Epithelial cell of prostate (primary cell): ENCODE measurements around the gene SEPTIN14.
A peak's percentile ranks its signal among the peaks of the same experiment; 100 is the strongest.
"Not testable (repeated sequence)": the region's sequence is repeated elsewhere in the genome, so short reads cannot be mapped to it uniquely, and the experiment has no call there.

Experiments used
- DNase-seq: peaks from one replicate; pipeline ENCODE4 v3.0.0-alpha.2; 2011; ENCODE audit warnings: low read depth, low spot score
- H3K27ac ChIP-seq: fragments of 450-650 bp; 2 replicates; pipeline ENCODE4 v1.5.1; 2017; ENCODE audit warnings: mild to moderate bottlenecking

The SEPTIN14 gene

DNA sequence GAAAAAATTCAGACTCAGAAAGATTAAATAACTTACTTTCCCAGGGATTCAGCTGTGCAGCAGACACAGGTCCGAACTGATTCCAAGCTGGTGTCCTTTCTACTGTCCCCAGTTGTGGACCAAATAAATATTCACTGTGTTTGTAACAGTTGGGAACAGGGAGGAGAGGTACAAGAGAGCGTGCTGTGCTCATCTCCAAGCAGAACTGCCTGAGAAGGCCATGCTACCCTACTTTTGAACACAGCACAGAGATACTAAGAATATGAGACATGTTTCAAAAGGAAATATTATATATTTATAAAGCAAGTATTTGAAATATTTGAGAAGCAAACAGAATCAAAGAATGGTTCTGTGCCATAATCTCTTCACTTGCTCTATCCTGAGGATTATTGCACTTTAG, at the start of gene SEPTIN14:
TSS of gene SEPTIN14 (minus strand) at position 101 of the 400 bp plus-strand sequence. CDS start 756 bp downstream, outside the sequence.
- not testable (repeated sequence) for H3K27ac ChIP-seq, DNase-seq

DNA sequence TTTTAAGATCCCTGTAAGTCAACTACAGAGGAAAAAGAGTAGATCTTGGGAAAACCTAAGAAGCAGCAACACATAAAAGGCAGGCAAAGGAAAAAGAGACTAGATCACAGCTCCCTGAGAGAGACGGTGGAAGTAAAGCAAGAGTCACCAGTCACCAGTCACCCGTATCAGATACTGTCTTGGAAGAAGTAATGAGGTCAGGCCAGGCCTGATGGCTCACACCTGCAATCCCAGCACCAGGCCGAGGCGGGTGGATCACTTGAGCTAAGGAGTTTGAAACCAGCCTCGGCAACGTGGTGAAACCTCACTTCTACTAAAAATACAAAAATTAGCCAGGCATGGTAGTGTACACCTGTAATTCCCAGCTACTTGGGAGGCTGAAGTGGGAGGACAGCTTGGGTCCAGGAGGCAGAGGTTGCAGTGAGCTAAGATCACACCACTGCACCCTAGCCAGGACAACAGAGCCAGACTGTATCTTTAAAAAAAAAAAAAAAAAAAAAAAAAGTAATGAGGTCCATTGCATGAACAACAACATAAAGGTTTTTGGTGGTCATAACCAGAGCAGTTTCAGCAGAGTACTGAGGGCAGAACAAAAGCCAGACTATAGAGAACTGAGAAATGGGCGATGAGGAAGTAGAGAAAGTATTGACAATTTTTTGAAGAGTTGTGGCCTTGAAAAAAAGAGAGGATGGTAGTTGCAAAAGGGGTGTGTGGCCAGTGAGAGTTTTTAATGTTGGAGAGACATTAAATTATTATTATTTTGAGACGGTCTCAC, 41.6 kb upstream of the SEPTIN14 start:
- no peak for DNase-seq
- H3K27ac ChIP-seq = no peak overlapping the region

DNA sequence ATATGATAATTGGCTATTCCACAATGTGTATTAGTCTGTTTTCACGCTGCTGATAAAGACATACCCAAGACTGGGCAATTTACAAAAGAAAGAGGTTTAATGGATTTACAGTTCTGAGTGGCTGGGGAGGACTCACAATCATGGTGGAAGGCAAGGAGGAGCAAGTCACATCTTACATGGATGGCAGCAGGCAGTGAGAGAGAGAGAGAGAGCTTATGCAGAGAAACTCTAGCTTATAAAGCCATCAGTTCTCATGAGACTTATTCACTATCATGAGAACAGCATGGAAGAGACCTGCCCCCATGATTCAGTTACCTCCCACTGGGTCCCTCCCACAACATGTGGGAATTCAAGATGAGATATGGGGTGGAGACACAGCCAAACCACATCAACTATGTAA, 38.5 kb upstream of the SEPTIN14 start:
- H3K27ac ChIP-seq, DNase-seq: not testable (repeated sequence)

DNA sequence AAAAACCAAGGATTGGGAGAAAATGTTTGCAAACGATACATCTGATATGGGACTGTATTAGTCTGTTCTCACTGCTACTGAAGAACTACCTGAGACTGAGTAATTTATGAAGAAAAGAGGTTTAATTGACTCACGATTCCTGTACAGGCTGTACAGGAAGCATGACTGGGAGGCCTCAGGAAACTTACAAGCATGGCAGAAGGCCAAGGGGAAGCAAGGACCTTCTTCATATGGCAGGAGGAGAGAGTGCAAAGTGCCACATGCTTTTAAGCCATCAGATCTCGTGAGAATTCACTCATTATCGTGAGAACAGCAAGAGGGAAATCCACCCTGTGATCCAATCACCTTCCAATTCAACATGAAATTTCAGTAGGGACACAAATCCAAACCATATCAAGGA, 35.7 kb upstream of the SEPTIN14 start:
- no peak for DNase-seq
- no peak overlapping the region for H3K27ac ChIP-seq

DNA sequence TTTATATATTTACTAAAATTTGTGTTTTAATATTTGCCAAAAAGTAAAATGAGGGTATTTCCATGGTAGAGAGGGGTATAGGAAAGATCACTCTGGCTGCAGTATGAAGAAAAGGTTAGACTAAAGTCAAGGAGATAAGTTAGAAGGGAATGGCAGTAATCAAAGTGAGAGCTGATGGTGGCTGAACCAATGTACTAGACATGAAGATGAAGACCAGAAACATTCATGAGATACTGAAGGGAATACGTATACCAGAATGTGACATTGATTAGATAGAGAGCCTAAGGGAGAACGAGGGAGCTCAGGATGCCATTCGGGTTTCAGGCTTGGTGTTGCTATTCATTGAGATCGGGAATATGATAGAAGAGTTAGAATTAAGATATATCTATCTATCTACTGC, 32.5 kb upstream of the SEPTIN14 start:
- no peak overlapping the region for H3K27ac ChIP-seq
- no peak for DNase-seq

DNA sequence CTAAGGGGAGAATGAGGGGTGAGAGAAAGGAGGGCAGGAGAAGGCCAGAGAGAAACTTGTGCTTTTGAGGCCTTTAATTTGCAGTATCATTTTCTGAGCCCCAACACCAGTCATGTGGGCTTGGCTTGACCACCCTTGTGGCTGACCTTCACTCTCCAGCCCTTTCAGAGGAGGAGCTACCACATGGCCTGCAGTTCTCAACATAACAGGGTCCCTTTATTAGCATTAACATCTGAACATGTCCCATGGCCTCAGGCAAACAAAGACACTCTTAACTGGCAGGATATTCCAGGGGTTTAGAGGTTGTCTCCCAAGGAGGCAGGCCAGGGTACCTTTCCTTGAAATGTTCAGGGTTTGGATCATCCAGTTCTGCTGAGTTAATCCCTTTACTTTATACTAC, 31.4 kb upstream of the SEPTIN14 start:
- DNase-seq = no peak
- no peak overlapping the region for H3K27ac ChIP-seq

DNA sequence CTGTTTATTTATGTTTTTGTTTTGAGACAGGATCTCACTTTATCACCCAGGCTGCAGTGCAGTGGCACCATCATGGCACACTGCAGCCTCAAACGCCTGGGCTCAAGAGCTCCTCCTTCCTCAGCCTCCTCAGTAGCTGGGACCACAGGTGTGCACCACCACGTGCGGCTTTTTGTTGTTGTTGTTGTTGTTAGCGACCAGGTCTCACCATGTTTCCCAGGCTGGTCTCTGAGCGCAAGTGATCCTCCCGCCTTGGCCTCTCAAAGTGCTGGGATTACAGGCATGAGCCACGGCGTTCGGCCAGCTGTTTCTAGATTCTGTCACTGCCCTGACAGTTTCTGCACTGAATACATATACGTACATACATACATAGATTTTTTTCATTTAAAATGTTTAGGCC, 25.8 kb upstream of the SEPTIN14 start:
- H3K27ac ChIP-seq, DNase-seq: not testable (repeated sequence)

DNA sequence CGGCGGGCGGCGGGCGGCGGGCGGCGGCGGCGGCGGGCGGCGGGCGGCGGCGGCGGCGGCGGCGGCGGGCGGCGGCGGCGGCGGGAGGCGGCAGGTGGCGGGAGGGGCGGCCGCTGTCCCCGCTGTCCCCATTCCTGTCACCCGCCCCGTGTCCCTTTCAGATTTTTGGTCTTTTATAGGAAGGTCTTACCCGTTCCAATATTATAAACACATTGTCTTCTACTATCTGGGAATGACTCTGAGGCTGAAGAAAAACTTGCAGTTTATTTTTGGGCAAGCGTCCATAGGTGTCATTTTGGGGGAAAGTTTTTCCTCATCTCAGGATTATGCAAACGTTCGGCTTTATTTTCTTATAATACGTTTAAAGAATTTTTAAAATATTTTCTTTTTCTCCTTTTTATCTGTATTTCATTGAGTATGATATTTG, 25.3 kb upstream of the SEPTIN14 start:
- no peak for DNase-seq

DNA sequence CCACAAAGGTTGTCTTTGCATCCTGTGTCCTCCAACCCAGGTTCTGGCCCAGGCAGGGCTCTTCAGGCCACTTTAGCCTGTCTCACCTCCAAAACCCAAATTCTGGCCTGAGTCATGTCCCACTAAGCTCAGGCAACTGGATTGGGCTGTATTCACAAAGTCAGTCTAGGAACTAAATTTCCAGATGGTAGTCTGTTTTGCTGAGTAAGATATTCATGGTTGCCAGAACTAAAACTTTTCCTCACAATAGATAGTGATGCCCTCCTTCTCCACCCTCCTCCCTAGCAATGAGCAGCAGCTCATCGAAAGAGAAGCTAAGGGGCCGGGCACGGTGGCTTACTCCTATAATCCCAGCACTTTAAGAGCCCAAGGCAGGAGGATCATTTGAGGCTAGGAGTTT, 21.8 kb upstream of the SEPTIN14 start:
- H3K27ac ChIP-seq = no peak overlapping the region
- DNase-seq = no peak

More for the DNA sequence above, 25.3 kb upstream of the SEPTIN14 start:
- peak overlapping the region; percentile 79 for H3K27ac ChIP-seq

DNA sequence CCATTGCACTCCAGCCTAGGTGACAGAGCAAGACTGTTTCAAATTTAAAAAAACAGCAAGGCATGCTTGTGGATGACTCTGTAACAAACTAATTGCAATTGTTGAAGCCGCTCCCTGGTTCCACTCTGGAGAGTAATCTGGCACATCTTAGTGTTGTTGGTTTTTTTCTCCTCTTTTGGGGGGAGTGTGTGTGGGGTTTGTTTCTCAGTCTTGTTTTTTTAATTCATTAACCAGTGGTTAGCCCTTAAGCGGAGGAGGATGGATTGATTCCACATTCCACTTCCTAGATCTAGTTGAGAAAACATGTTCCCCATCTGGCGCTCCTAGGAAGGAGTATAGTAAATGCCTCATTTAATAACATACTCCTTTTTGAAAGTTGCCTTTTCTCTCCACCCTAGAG, 16.1 kb upstream of the SEPTIN14 start:
- no peak overlapping the region for H3K27ac ChIP-seq
- no peak for DNase-seq

DNA sequence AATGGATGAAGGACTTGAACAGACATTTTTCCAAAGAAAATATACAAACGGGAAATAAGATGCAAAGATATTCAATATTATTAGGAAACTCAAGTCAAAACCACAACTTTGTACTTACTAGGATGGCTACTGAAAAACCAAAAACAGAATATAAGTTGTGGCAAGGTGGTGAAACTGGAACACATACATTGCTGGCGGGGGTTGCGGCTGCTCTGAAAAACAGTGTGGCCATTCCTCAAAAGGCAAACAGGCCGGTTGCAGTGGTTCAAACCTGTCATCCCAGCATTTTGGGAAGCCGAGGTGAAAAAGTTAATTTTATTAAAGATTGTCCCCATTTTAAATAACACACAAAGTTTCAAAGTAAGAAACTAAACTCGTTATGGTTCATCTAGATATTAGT, 14.8 kb upstream of the SEPTIN14 start:
- no peak for DNase-seq
- H3K27ac ChIP-seq = no peak overlapping the region

DNA sequence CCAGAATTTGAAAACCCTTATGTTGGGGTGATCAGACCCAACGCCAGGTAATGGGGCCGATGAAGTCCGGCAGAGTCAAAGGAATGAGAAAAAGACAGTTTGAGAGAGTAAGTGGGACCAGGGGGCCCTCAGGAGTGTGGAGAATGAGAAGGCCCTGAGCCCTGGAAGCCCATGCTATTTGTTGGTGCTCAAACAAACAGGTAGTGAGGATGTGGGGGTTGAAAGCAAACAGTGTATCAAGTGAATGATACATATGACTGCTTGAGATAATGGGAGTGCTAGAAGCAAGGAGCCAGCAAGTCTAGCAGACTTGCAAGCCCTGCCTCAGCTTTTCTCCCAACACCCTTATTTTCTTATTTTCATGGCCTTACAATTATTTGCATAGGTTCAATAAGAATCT, 11.2 kb upstream of the SEPTIN14 start:
- H3K27ac ChIP-seq = no peak overlapping the region
- DNase-seq = no peak

DNA sequence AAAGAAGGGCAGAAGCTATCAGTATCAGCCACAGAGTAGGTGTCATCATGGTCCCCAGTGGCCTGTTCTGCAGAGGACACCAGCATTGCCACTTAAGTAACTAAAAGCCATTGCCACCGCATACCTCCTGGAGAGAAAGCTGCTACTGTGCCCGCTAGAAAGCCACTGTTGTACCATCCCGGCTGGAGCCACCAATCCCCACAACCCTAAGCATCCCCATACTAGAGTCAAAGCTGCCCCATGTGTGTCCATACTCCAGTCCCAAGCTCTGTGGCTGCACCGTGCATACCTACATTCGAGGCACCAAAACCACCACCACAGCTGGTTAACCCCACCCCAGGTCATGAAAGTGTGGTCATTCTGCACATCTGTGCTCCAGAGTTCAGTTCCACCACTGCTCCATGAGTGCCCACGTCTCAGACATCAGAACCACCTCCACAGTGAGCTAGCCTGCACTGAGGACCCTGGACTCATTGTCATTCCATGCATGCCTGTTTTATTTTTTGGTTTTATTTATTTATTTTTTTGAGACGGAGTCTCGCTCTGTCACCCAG, 9.5 kb upstream of the SEPTIN14 start:
- DNase-seq = no peak
- no peak overlapping the region for H3K27ac ChIP-seq

DNA sequence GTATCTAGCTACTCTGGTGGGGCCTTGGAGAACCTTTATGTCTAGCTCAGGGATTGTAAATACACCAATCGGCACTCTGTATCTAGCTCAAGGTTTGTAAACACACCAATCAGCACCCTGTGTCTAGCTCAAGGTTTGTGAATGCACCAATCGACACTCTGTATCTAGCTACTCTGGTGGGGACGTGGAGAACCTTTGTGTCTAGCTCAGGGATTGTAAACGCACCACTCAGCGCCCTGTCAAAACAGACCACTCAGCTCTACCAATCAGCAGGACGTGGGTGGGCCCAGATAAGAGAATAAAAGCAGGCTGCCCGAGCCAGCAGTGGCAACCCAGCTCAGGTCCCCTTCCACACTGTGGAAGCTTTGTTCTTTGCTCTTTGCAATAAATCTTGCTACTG, 6.4 kb upstream of the SEPTIN14 start:
- not testable (repeated sequence) for H3K27ac ChIP-seq, DNase-seq

DNA sequence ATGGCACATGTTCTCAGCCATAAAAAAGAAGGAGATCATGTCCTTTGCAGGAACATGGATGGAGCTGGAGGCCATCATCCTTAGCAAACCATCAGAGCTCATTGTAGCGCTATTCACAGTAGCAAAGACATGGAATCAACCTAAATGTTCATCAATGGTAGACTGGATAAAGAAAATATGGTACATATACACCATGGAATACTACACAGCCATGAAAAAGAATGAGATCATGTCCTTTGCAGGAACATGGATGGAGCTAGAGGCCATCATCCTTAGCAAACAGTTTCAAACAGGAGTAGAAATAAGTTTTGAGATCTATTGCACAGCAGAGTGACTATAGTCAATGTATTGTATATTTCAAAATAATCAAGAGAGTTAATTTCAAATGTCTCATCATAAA, 17.4 kb downstream of the SEPTIN14 start:
- H3K27ac ChIP-seq, DNase-seq: not testable (repeated sequence)

DNA sequence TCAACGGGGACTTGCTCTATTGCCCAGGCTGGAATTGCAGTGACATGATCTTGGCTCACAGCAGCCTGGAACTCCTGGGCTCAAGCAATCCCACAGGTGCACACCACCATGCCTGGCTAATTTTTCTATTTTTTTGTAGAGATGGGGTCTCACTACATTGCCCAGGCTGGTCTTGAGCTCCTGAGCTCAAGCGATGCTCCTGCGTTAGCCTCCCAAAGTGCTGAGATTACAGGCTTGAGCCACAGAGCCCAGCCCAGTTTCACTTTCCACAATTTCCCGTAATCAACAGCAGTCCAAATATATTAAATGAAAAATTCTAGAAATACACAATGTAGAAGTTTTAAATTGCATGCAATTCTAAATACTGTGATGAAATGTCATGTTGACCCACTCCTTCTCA, 24.0 kb downstream of the SEPTIN14 start:
- H3K27ac ChIP-seq = no peak overlapping the region
- no peak for DNase-seq

DNA sequence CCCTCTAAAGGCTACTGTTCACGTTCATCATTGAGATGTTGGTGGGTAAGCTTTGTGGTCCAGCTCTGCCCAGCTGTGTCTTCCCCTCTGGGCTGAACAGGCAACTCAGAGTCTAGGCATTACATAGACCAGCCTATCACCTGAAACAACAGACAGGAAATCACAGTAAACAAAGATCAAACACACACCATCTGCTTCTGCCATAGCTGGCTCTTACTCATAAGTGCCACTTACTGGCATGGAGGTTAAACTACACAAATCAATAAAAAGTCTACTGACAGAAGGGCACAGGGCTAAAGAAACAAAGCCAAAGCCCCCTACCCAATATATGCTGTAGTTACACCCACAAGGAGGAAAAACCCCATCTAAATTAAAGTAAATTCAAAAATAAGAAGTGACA, 35.0 kb downstream of the SEPTIN14 start:
- DNase-seq = no peak
- no peak overlapping the region for H3K27ac ChIP-seq

DNA sequence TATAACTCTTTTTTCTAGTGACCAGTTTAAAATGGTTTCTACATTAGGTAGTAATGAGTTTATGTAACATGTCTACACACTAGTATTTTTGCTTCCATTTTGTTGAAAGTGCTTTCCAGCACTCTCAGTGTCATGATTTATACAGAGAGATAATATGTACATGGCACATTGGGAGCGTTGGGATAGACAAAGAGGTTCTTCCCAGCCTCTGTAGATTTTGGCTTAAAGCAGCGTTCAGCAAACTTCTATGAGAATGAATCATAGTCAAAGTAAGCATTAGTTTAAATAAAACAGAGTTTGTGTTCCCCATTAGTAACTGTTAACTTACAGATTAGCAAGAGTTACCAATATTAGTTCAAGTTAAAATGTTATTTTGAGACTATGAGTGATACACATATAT, 43.9 kb downstream of the SEPTIN14 start:
- no peak for DNase-seq
- H3K27ac ChIP-seq = no peak overlapping the region

DNA sequence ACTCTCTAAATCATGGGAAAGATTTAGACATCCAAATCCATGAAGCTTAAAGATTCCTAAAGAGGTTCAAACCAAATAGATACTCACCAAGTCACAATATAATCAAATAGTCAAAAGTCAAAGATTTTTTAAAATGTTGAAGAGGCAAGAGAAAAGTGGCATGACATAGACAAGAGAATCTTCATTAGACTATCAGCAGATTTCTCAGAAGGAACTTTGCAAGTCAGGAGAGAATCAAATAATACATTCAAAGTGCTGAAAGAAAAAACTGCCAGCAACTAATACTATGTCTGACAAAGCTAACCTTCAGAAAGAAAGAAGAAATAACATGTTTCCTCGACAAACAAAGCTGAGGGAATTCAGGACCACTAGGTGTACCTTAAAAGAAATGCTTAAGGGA, 65.3 kb downstream of the SEPTIN14 start:
- not testable (repeated sequence) for H3K27ac ChIP-seq, DNase-seq

DNA sequence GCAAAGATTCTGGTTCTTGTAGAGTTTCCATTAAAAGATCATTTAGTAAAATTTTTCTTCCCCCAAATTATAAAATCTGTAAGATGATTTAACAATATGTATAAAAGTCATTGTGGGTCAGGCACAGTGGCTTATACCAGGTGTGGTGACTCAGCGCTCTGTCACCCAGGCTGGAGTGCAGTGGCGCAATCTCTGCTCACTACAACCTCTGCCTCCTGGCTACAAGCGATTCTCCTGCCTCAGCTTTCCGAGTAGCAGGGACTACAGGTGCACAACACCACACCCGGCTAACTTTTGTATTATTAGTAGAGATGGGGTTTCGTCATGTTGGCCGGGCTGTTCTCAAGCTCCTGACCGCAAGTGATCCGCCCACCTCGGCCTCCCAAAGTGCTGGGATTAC, 68.0 kb downstream of the SEPTIN14 start:
- no peak overlapping the region for H3K27ac ChIP-seq
- peak; percentile 50 for DNase-seq

DNA sequence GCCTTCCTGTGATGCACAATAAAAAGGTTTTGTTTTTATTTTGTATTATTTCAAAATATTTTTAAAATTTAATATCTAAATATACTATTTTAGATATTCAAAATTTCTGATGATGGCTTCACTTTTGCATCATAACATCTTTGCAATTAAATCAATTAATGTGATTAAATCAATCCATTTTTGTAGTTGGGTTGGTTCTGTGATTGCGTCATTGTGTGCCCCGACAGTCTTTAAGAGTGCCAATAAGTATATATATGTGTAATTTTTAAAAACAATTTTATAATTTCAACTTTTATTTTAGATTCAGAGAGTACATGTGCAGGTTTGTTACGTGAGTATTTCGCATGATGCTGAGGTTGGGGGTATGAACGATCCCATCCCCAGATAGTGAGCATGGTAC, 70.5 kb downstream of the SEPTIN14 start:
- H3K27ac ChIP-seq = no peak overlapping the region

DNA sequence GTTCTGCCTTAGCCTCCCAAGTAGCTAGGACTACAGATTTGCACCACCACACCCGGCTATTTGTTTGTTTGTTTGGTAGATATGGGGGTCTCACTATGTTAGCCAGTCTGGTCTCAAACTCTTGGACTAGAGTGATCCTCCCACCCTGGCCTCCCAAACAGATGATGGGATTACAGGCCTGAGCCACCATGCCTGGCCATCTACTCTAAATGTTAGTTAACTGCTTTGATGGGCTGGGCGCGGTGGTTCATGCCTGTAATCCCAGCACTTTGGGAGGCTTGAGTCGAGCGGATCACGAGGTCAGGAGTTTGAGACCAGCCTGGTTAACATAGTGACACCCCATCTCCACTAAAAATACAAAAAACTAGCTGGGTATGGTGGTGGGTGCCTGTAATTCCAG, 74.8 kb downstream of the SEPTIN14 start:
- no peak for DNase-seq
- H3K27ac ChIP-seq = no peak overlapping the region

More for the DNA sequence above, 70.5 kb downstream of the SEPTIN14 start:
- no peak for DNase-seq
